Activated CD8-positive, alpha-beta memory T cell treated with anti-CD3 and anti-CD28 coated beads, Interleukin-2, amount 10 ng/mL, durations not matched to agents 7 days and 5 days (primary cell): Measurements from ENCODE around the gene KLRD1. TPM values are rescaled to one million over a fixed set of nuclear protein-coding genes. Genes with fewer than 3 reads are reported as not detected.

ENCODE experiments used
- ATAC-seq: fragments of 150-1000 bp; cut with Tn5 transposase; one replicate; pipeline ENCODE4 v1.10.0; 2021; ENCODE audit warnings: moderate library complexity
- CTCF ChIA-PET: fragments of 350-600 bp; sonication (Branson Sonifier 250); formaldehyde crosslinking; loops from one replicate; lab custom pipeline; 2021; ENCODE audit warnings: antibody characterized with exemption; lab: Charles Lee
- DNase-seq: peaks from one replicate; pipeline ENCODE4 v3.0.0-alpha.2; 2020
- H3K27ac Mint-ChIP-seq: one replicate; pipeline ENCODE4 v1.8.0; 2021; ENCODE audit warnings: mild to moderate bottlenecking, mixed read lengths
- H3K27me3 Mint-ChIP-seq: one replicate; pipeline ENCODE4 v1.8.0; 2021; ENCODE audit warnings: mixed read lengths
- H3K36me3 Mint-ChIP-seq: one replicate; pipeline ENCODE4 v1.8.0; 2021; ENCODE audit warnings: mild to moderate bottlenecking, mixed read lengths
- H3K4me1 Mint-ChIP-seq: one replicate; pipeline ENCODE4 v1.8.0; 2021; ENCODE audit warnings: mixed read lengths
- H3K4me3 Mint-ChIP-seq: one replicate; pipeline ENCODE4 v1.8.0; 2021; ENCODE audit warnings: mild to moderate bottlenecking, moderate library complexity, mixed read lengths
- H3K9me3 Mint-ChIP-seq: one replicate; pipeline ENCODE4 v1.8.0; 2022; ENCODE audit warnings: low read depth, mixed read lengths
- total RNA-seq, 2 experiments: library from RNA; stranded (reverse); gene quantifications; one replicate each; pipeline ENCODE4 v1.2.3, GENCODE V29; 2021

KLRD1 gene
- 10 to 100 TPM; 60.0 to 95.9 TPM for total RNA-seq

GRCh38 chr12:10307630-10308029 lies at the start of gene KLRD1:
Gene KLRD1 (plus strand): TSS chr12:10307870. CDS start chr12:10308078, 208 bp downstream.
- no peak for ATAC-seq
- peak within 1 kb of the TSS; percentile 95 for H3K27ac Mint-ChIP-seq
- H3K27me3 Mint-ChIP-seq = no peaks in the 10 kb centered on the region
- peak within 1 kb of the TSS; percentile 83 for H3K4me3 Mint-ChIP-seq
- no peak for DNase-seq
- peaks cover 63% of the 10 kb centered on the region for H3K36me3 Mint-ChIP-seq
- no peaks in the 10 kb centered on the region for H3K9me3 Mint-ChIP-seq
- H3K4me1 Mint-ChIP-seq = peaks cover 54% of the 10 kb centered on the region
- CTCF ChIA-PET = interaction anchor here (0.9 to 1.3 kb wide), 3 partner anchors 22 to 547 kb away, joined by 3 read pairs; partner anchors contain the start of gene CD69

GRCh38 chr12:10260927-10261326 lies 46.7 kb upstream of the KLRD1 start:
- CTCF ChIA-PET = no interaction called here
- peaks cover 11% of the 10 kb centered on the region for H3K36me3 Mint-ChIP-seq
- H3K4me1 Mint-ChIP-seq = no peaks in the 10 kb centered on the region
- no peaks in the 10 kb centered on the region for H3K27me3 Mint-ChIP-seq
- H3K4me3 Mint-ChIP-seq = no peak overlapping the region
- H3K27ac Mint-ChIP-seq = no peak overlapping the region
- DNase-seq = no peak
- peaks cover 9% of the 10 kb centered on the region for H3K9me3 Mint-ChIP-seq
- no peak for ATAC-seq

GRCh38 chr12:10268037-10268436 lies 39.6 kb upstream of the KLRD1 start:
- H3K27me3 Mint-ChIP-seq = no peaks in the 10 kb centered on the region
- H3K36me3 Mint-ChIP-seq = peaks cover 3% of the 10 kb centered on the region
- DNase-seq = no peak
- CTCF ChIA-PET = no interaction called here
- no peak for ATAC-seq
- no peak overlapping the region for H3K4me3 Mint-ChIP-seq
- no peak overlapping the region for H3K27ac Mint-ChIP-seq
- no peaks in the 10 kb centered on the region for H3K9me3 Mint-ChIP-seq
- no peaks in the 10 kb centered on the region for H3K4me1 Mint-ChIP-seq

GRCh38 chr12:10272467-10272866 lies 35.2 kb upstream of the KLRD1 start:
- ATAC-seq = no peak
- Mint-ChIP-seq H3K27me3 (no peaks in the 10 kb centered on the region), H3K27ac (no peak overlapping the region), H3K36me3 (peaks cover 12% of the 10 kb centered on the region), H3K9me3 (peaks cover 6% of the 10 kb centered on the region), H3K4me1 (peaks cover 6% of the 10 kb centered on the region), H3K4me3 (no peak overlapping the region)
- DNase-seq = no peak
- CTCF ChIA-PET = no interaction called here

- DNase-seq = no peak
- Mint-ChIP-seq H3K27me3 (no peaks in the 10 kb centered on the region), H3K36me3 (peaks cover 17% of the 10 kb centered on the region), H3K4me3 (no peak overlapping the region), H3K4me1 (peaks cover 19% of the 10 kb centered on the region), H3K27ac (no peak overlapping the region), H3K9me3 (peaks cover 10% of the 10 kb centered on the region)
- CTCF ChIA-PET = no interaction called here
- ATAC-seq = peak; percentile 30
These were observed 30.9 kb upstream of the KLRD1 start for GRCh38 chr12:10276774-10277173.

GRCh38 chr12:10278104-10278503 lies 29.6 kb upstream of the KLRD1 start:
- Mint-ChIP-seq H3K27ac (no peak overlapping the region), H3K36me3 (peaks cover 24% of the 10 kb centered on the region), H3K4me3 (no peak overlapping the region), H3K4me1 (peaks cover 25% of the 10 kb centered on the region), H3K27me3 (no peaks in the 10 kb centered on the region), H3K9me3 (peaks cover 10% of the 10 kb centered on the region)
- DNase-seq (no peak), ATAC-seq (no peak)
- CTCF ChIA-PET = interaction anchor here (1.3 to 1.7 kb wide), 2 partner anchors 12 to 27 kb away, joined by 4 read pairs; no protein-coding TSS in a partner anchor

GRCh38 chr12:10279937-10280336 lies 27.7 kb upstream of the KLRD1 start:
- CTCF ChIA-PET = no interaction called here
- peaks cover 26% of the 10 kb centered on the region for H3K36me3 Mint-ChIP-seq
- ATAC-seq = peak; percentile 39
- H3K4me1 Mint-ChIP-seq = peaks cover 28% of the 10 kb centered on the region
- peaks cover 6% of the 10 kb centered on the region for H3K9me3 Mint-ChIP-seq
- DNase-seq = no peak
- no peak overlapping the region for H3K4me3 Mint-ChIP-seq
- H3K27me3 Mint-ChIP-seq = no peaks in the 10 kb centered on the region
- H3K27ac Mint-ChIP-seq = peak overlapping the region; percentile 22

- CTCF ChIA-PET = no interaction called here
- H3K4me1 Mint-ChIP-seq = peaks cover 42% of the 10 kb centered on the region
- H3K4me3 Mint-ChIP-seq = no peak overlapping the region
These were observed 24.6 kb upstream of the KLRD1 start for GRCh38 chr12:10283027-10283426.

GRCh38 chr12:10285919-10286318 lies 21.8 kb upstream of the KLRD1 start:
- ATAC-seq (peak; percentile 79), DNase-seq (peak; percentile 87)
- Mint-ChIP-seq H3K4me1 (peaks cover 54% of the 10 kb centered on the region), H3K27ac (peak overlapping the region; percentile 69), H3K9me3 (peaks cover 3% of the 10 kb centered on the region), H3K27me3 (no peaks in the 10 kb centered on the region), H3K36me3 (peaks cover 26% of the 10 kb centered on the region), H3K4me3 (peak overlapping the region; percentile 16)
- CTCF ChIA-PET = interaction anchor here (1.0 to 1.3 kb wide), 2 partner anchors 19 to 22 kb away, joined by 3 to 4 read pairs; partner anchors contain the start of gene KLRD1

More at GRCh38 chr12:10283027-10283426, 24.6 kb upstream of the KLRD1 start:
- Mint-ChIP-seq H3K36me3 (peaks cover 24% of the 10 kb centered on the region), H3K9me3 (peaks cover 4% of the 10 kb centered on the region), H3K27me3 (no peaks in the 10 kb centered on the region), H3K27ac (no peak overlapping the region)
- ATAC-seq = no peak
- no peak for DNase-seq

- H3K4me3 Mint-ChIP-seq = peak overlapping the region; percentile 45
- no peaks in the 10 kb centered on the region for H3K9me3 Mint-ChIP-seq
- H3K27me3 Mint-ChIP-seq = no peaks in the 10 kb centered on the region
- peaks cover 25% of the 10 kb centered on the region for H3K36me3 Mint-ChIP-seq
- DNase-seq = peak; percentile 82
- CTCF ChIA-PET = interaction anchor here (0.8 to 1.5 kb wide), 7 partner anchors 10 to 76 kb away, joined by 3 to 5 read pairs (median 3); no protein-coding TSS in a partner anchor
- H3K4me1 Mint-ChIP-seq = peaks cover 76% of the 10 kb centered on the region
- H3K27ac Mint-ChIP-seq = peak overlapping the region; percentile 80
- ATAC-seq = peak; percentile 52
These were observed 18.5 kb upstream of the KLRD1 start for GRCh38 chr12:10289005-10289754.

- Mint-ChIP-seq H3K4me1 (peaks cover 74% of the 10 kb centered on the region), H3K9me3 (no peaks in the 10 kb centered on the region), H3K36me3 (peaks cover 27% of the 10 kb centered on the region), H3K27me3 (no peaks in the 10 kb centered on the region), H3K4me3 (no peak overlapping the region), H3K27ac (peak overlapping the region; percentile 66)
- ATAC-seq = no peak
- DNase-seq = no peak
- CTCF ChIA-PET = no interaction called here
These were observed 16.6 kb upstream of the KLRD1 start for GRCh38 chr12:10291030-10291429.

- peak overlapping the region; percentile 95 for H3K27ac Mint-ChIP-seq
- no peaks in the 10 kb centered on the region for H3K27me3 Mint-ChIP-seq
- H3K9me3 Mint-ChIP-seq = peaks cover 2% of the 10 kb centered on the region
- DNase-seq (peak; percentile 56), ATAC-seq (peak; percentile 65)
- CTCF ChIA-PET = interaction anchor here (1.0 to 1.8 kb wide), 5 partner anchors 12 to 73 kb away, joined by 3 to 12 read pairs (median 3); no protein-coding TSS in a partner anchor
- H3K4me1 Mint-ChIP-seq = peaks cover 77% of the 10 kb centered on the region
- peaks cover 35% of the 10 kb centered on the region for H3K36me3 Mint-ChIP-seq
- H3K4me3 Mint-ChIP-seq = peak overlapping the region; percentile 55
These were observed 14.5 kb upstream of the KLRD1 start for GRCh38 chr12:10293151-10293550.

- Mint-ChIP-seq H3K36me3 (peaks cover 37% of the 10 kb centered on the region), H3K4me3 (peak overlapping the region; percentile 55), H3K27ac (peak overlapping the region; percentile 95), H3K4me1 (peaks cover 74% of the 10 kb centered on the region), H3K27me3 (no peaks in the 10 kb centered on the region), H3K9me3 (peaks cover 2% of the 10 kb centered on the region)
- CTCF ChIA-PET = interaction anchor here (1.0 to 1.8 kb wide), 6 partner anchors 9 to 73 kb away, joined by 3 to 12 read pairs (median 4); no protein-coding TSS in a partner anchor
- ATAC-seq (peak; percentile 52), DNase-seq (peak; percentile 64)
These were observed 14.0 kb upstream of the KLRD1 start for GRCh38 chr12:10293570-10294227.
